GM19238 (cell line): ENCODE data around the gene GPATCH2L.
A peak's percentile ranks its signal among the peaks of the same experiment; 100 is the strongest.

Source experiments
- DNase-seq: peaks from one replicate; pipeline ENCODE4 v3.0.0; 2011; ENCODE audit warnings: low spot score; ENCODE audit not compliant: insufficient read length

GPATCH2L gene

GRCh38 chr14:76196980-76197695 lies 45.4 kb downstream of the GPATCH2L start:
- DNase-seq: no peak

- no peak for DNase-seq
Measured at GRCh38 chr14:76201162-76201561, 49.4 kb downstream of the GPATCH2L start.

GRCh38 chr14:76203086-76204001 lies 51.6 kb downstream of the GPATCH2L start:
- no peak for DNase-seq

- DNase-seq: no peak
Measured at GRCh38 chr14:76204461-76205230, 52.9 kb downstream of the GPATCH2L start.

GRCh38 chr14:76205708-76206107 lies 54.0 kb downstream of the GPATCH2L start:
- DNase-seq: no peak

GRCh38 chr14:76208340-76208739 lies 56.6 kb downstream of the GPATCH2L start:
- no peak for DNase-seq

GRCh38 chr14:76212242-76212641 lies 60.5 kb downstream of the GPATCH2L start:
- DNase-seq: no peak

GRCh38 chr14:76217179-76217578 lies 65.5 kb downstream of the GPATCH2L start:
- no peak for DNase-seq

- DNase-seq: no peak
Measured at GRCh38 chr14:76218662-76219061, 66.9 kb downstream of the GPATCH2L start.

GRCh38 chr14:76219873-76220272 lies 68.2 kb downstream of the GPATCH2L start:
- no peak for DNase-seq

GRCh38 chr14:76227450-76228050 lies 75.8 kb downstream of the GPATCH2L start:
- DNase-seq: no peak

- no peak for DNase-seq
Measured at GRCh38 chr14:76228138-76228537, 76.4 kb downstream of the GPATCH2L start.

- no peak for DNase-seq
Measured at GRCh38 chr14:76232800-76233199, 81.1 kb downstream of the GPATCH2L start.

GRCh38 chr14:76235628-76236027 lies 83.9 kb downstream of the GPATCH2L start:
- DNase-seq: no peak

- DNase-seq: peak; percentile 19
Measured at GRCh38 chr14:76236172-76237130, 84.7 kb downstream of the GPATCH2L start.

GRCh38 chr14:76237349-76237990 lies 85.7 kb downstream of the GPATCH2L start:
- DNase-seq: no peak

- DNase-seq: no peak
Measured at GRCh38 chr14:76245097-76245496, 93.4 kb downstream of the GPATCH2L start.

GRCh38 chr14:76250302-76250701 lies 98.6 kb downstream of the GPATCH2L start:
- DNase-seq: no peak

- DNase-seq: no peak
Measured at GRCh38 chr14:76252471-76252870, 100.7 kb downstream of the GPATCH2L start.

GRCh38 chr14:76253111-76253510 lies 101.4 kb downstream of the GPATCH2L start:
- DNase-seq: no peak
